Osteoblast (primary cell): ENCODE measurements around the gene USF3. TPM values are rescaled to one million over a fixed set of nuclear protein-coding genes. Genes with fewer than 3 reads are reported as not detected.

Source experiments
- DNase-seq: peaks from one replicate; pipeline ENCODE4 v3.0.0; 2011; ENCODE audit warnings: low spot score, mixed read lengths; ENCODE audit not compliant: insufficient read length; ENCODE audit errors: missing footprints
- H2AFZ ChIP-seq: 2 replicates; pipeline ENCODE4 v1.6.0; 2011; ENCODE audit warnings: mild to moderate bottlenecking, low read length
- H3K27ac ChIP-seq: 2 replicates; pipeline ENCODE4 v1.5.1; 2011; ENCODE audit warnings: mild to moderate bottlenecking, low read depth, low read length, moderate library complexity
- H3K27me3 ChIP-seq: 2 replicates; pipeline ENCODE4 v1.6.0; 2012; ENCODE audit warnings: mild to moderate bottlenecking, control low read depth, inconsistent platforms, low read length, moderate library complexity; ENCODE audit not compliant: insufficient read depth
- H3K36me3 ChIP-seq: 2 replicates; pipeline ENCODE4 v1.5.1; 2011; ENCODE audit warnings: mild to moderate bottlenecking, low read length, control low read depth, moderate library complexity; ENCODE audit not compliant: insufficient read depth
- H3K4me1 ChIP-seq: 2 replicates; pipeline ENCODE4 v1.5.1; 2011; ENCODE audit warnings: mild to moderate bottlenecking, low read length, control low read depth, moderate library complexity; ENCODE audit not compliant: insufficient read depth
- H3K4me2 ChIP-seq: 2 replicates; pipeline ENCODE4 v1.6.0; 2011; ENCODE audit warnings: mild to moderate bottlenecking, low read length; ENCODE audit not compliant: insufficient read depth
- H3K4me3 ChIP-seq: fragments of 200-600 bp; sonication (generic); 3 replicates; pipeline ENCODE4 v1.5.1; 2012; ENCODE audit warnings: mild to moderate bottlenecking, low read length, inconsistent platforms; ENCODE audit not compliant: insufficient read depth
- H3K79me2 ChIP-seq: 2 replicates; pipeline ENCODE4 v1.6.0; 2012; ENCODE audit warnings: mild to moderate bottlenecking, low read length, control low read depth, inconsistent platforms; ENCODE audit not compliant: insufficient read depth
- H3K9me3 ChIP-seq: 2 replicates; pipeline ENCODE4 v1.5.1; 2011; ENCODE audit warnings: low read depth, low read length, control low read depth
- H4K20me1 ChIP-seq: 2 replicates; pipeline ENCODE4 v1.6.0; 2012; ENCODE audit warnings: mild to moderate bottlenecking, low read length, control low read depth; ENCODE audit not compliant: insufficient read depth
- CTCF ChIP-seq: IDR thresholded peaks from 2 replicates; pipeline ENCODE4 v1.5.1; 2011; ENCODE audit warnings: mild to moderate bottlenecking, low read depth, low read length, moderate library complexity; ENCODE audit errors: extremely low read depth
- small RNA-seq: library from RNA; depleted of rRNA; stranded (forward); fragments of <200 nt; gene quantifications from one replicate; pipeline ENCODE3, GENCODE V24; 2012
- total RNA-seq: library from RNA; depleted of rRNA; stranded (reverse); fragments of >200 nt; gene quantifications from 2 replicates; pipeline ENCODE4 v1.2.3, GENCODE V29; 2012

The USF3 gene
- total RNA-seq, 1 donor, result 10.5 TPM

GRCh38 chr3:113601240-113601639 lies 95.2 kb downstream of the USF3 start:
- H3K79me2 ChIP-seq, result no peaks in the 10 kb centered on the region
- no peak overlapping the region for H3K4me3 ChIP-seq
- no peak for TF ChIP-seq CTCF
- no peaks in the 10 kb centered on the region for H3K9me3 ChIP-seq
- H2AFZ ChIP-seq, result no peak overlapping the region
- no peak for DNase-seq
- H3K27ac ChIP-seq, result no peak overlapping the region
- H3K27me3 ChIP-seq, result peaks cover 7% of the 10 kb centered on the region
- no peaks in the 10 kb centered on the region for H4K20me1 ChIP-seq
- H3K36me3 ChIP-seq, result no peaks in the 10 kb centered on the region
- no peak overlapping the region for H3K4me2 ChIP-seq
- no peaks in the 10 kb centered on the region for H3K4me1 ChIP-seq

- H3K4me2 ChIP-seq, result no peak overlapping the region
- H3K36me3 ChIP-seq, result no peaks in the 10 kb centered on the region
- H3K27ac ChIP-seq, result no peak overlapping the region
- H4K20me1 ChIP-seq, result no peaks in the 10 kb centered on the region
- H3K4me1 ChIP-seq, result no peaks in the 10 kb centered on the region
- no peak overlapping the region for H3K4me3 ChIP-seq
- no peak for DNase-seq
- H2AFZ ChIP-seq, result no peak overlapping the region
- TF ChIP-seq CTCF, result no peak
- no peaks in the 10 kb centered on the region for H3K79me2 ChIP-seq
- peaks cover 7% of the 10 kb centered on the region for H3K27me3 ChIP-seq
- no peaks in the 10 kb centered on the region for H3K9me3 ChIP-seq
These were observed 95.8 kb downstream of the USF3 start for GRCh38 chr3:113600418-113601182.

Small RNA genes lying within 50 kb of the gene (small RNA-seq; reads per million reads assigned to genes)
- gene RN7SL767P, result not detected

Other genes starting within 250 kb of the USF3 start
- 18.0 and 18.8 TPM in 2 replicates for gene SPICE1, start 181.5 kb downstream of the USF3 start, total RNA-seq
- gene SIDT1, start 164.1 kb downstream of the USF3 start, total RNA-seq, result under 0.01 TPM in 2 replicates
- gene NAA50, start 49.6 kb upstream of the USF3 start, total RNA-seq, result 163 and 169 TPM in 2 replicates
- 140 and 166 TPM in 2 replicates for gene ATP6V1A, start 50.4 kb upstream of the USF3 start, total RNA-seq
- gene GRAMD1C, start 142.1 kb upstream of the USF3 start, total RNA-seq, result 1.2 and 2.2 TPM in 2 replicates